Measurements from ENCODE around the gene ST6GAL1.
A peak's percentile ranks its signal among the peaks of the same experiment; 100 is the strongest.

ST6GAL1 gene

GRCh38 chr3:186993210-186993782 is 63.0 kb downstream of the ST6GAL1 start:
- WGBS (ENCODE audit: insufficient coverage): 100% methylated on average over 5 of the region's 7 CpGs
- H3K4me3 ChIP-seq (ENCODE audit: control insufficient read depth in 1 of 7, extremely low read depth in 1 of 7, insufficient read depth in 4 of 7, low read depth in 2 of 7, low read length in 6 of 7): no peak overlapping the region
- DNase-seq: no peak
- peaks cover 3 to 21% (median 6%) of the 10 kb centered on the region in 4 experiments for H3K4me1 ChIP-seq (ENCODE audit: control extremely low read depth in 1 of 4, control insufficient read depth in 4 of 4, insufficient read depth in 4 of 4, low read length in 3 of 4)
- peaks cover 11 to 32% (median 16%) of the 10 kb centered on the region in 4 experiments for H3K36me3 ChIP-seq (ENCODE audit: control insufficient read depth in 4 of 4, insufficient read depth in 4 of 4, low read length in 3 of 4)
- no peaks in the 10 kb centered on the region for H3K27me3 ChIP-seq (replicated peaks in 2 of 5; ENCODE audit: control insufficient read depth in 4 of 5, insufficient read depth in 5 of 5, low read length in 4 of 5)
- peaks cover 0 to 3% (median 0%) of the 10 kb centered on the region in 5 experiments for H3K9me3 ChIP-seq (ENCODE audit: control extremely low read depth in 1 of 5, control insufficient read depth in 4 of 5, insufficient read depth in 2 of 5, low read depth in 1 of 5, low read length in 4 of 5)
- H3K27ac ChIP-seq (ENCODE audit: insufficient read depth in 1 of 2, low read depth in 1 of 2, low read length in 2 of 2, poor library complexity in 1 of 2, severe bottlenecking in 2 of 2): no peak overlapping the region
- POLR2A ChIA-PET: no interaction called here
- CTCF ChIA-PET: interaction anchor here (0.6 to 1.4 kb wide), 3 partner anchors 12 to 62 kb away, joined by 4 read pairs; partner anchors contain the start of gene ST6GAL1

- H3K36me3 ChIP-seq (ENCODE audit: control insufficient read depth in 4 of 4, insufficient read depth in 4 of 4, low read length in 3 of 4): peaks cover 11 to 37% (median 16%) of the 10 kb centered on the region in 4 experiments
- ChIA-PET POLR2A (no interaction called here), CTCF (interaction anchor here (1.3 to 1.4 kb wide), 2 partner anchors 13 to 63 kb away, joined by 4 read pairs; partner anchors contain the start of gene ST6GAL1)
- no peak for DNase-seq
- peaks cover 3 to 21% (median 6%) of the 10 kb centered on the region in 4 experiments for H3K4me1 ChIP-seq (ENCODE audit: control extremely low read depth in 1 of 4, control insufficient read depth in 4 of 4, insufficient read depth in 4 of 4, low read length in 3 of 4)
- peaks cover 0 to 3% (median 0%) of the 10 kb centered on the region in 5 experiments for H3K9me3 ChIP-seq (ENCODE audit: control extremely low read depth in 1 of 5, control insufficient read depth in 4 of 5, insufficient read depth in 2 of 5, low read depth in 1 of 5, low read length in 4 of 5)
- H3K27me3 ChIP-seq (replicated peaks in 2 of 5; ENCODE audit: control insufficient read depth in 4 of 5, insufficient read depth in 5 of 5, low read length in 4 of 5): no peaks in the 10 kb centered on the region
- WGBS (ENCODE audit: insufficient coverage): 90% methylated on average over 4 of the region's 11 CpGs
- no peak overlapping the region for H3K4me3 ChIP-seq (ENCODE audit: control insufficient read depth in 1 of 7, extremely low read depth in 1 of 7, insufficient read depth in 4 of 7, low read depth in 2 of 7, low read length in 6 of 7)
- H3K27ac ChIP-seq (ENCODE audit: insufficient read depth in 1 of 2, low read depth in 1 of 2, low read length in 2 of 2, poor library complexity in 1 of 2, severe bottlenecking in 2 of 2): no peak overlapping the region
These were observed 64.0 kb downstream of the ST6GAL1 start for GRCh38 chr3:186994000-186994955.

GRCh38 chr3:186996356-186996755 is 66.0 kb downstream of the ST6GAL1 start:
- H3K36me3 ChIP-seq (ENCODE audit: control insufficient read depth in 4 of 4, insufficient read depth in 4 of 4, low read length in 3 of 4): peaks cover 10 to 28% (median 14%) of the 10 kb centered on the region in 4 experiments
- peaks cover 3 to 21% (median 6%) of the 10 kb centered on the region in 4 experiments for H3K4me1 ChIP-seq (ENCODE audit: control extremely low read depth in 1 of 4, control insufficient read depth in 4 of 4, insufficient read depth in 4 of 4, low read length in 3 of 4)
- ChIA-PET POLR2A (no interaction called here), CTCF (no interaction called here)
- no peaks in the 10 kb centered on the region for H3K27me3 ChIP-seq (replicated peaks in 2 of 5; ENCODE audit: control insufficient read depth in 4 of 5, insufficient read depth in 5 of 5, low read length in 4 of 5)
- WGBS (ENCODE audit: insufficient coverage): 98% methylated on average over 6 of the region's 6 CpGs
- H3K27ac ChIP-seq (ENCODE audit: insufficient read depth in 1 of 2, low read depth in 1 of 2, low read length in 2 of 2, poor library complexity in 1 of 2, severe bottlenecking in 2 of 2): no peak overlapping the region
- no peak for DNase-seq
- peaks cover 0 to 3% (median 0%) of the 10 kb centered on the region in 5 experiments for H3K9me3 ChIP-seq (ENCODE audit: control extremely low read depth in 1 of 5, control insufficient read depth in 4 of 5, insufficient read depth in 2 of 5, low read depth in 1 of 5, low read length in 4 of 5)
- peak overlapping the region in 1 of 7 experiments; percentile 23 for H3K4me3 ChIP-seq (ENCODE audit: control insufficient read depth in 1 of 7, extremely low read depth in 1 of 7, insufficient read depth in 4 of 7, low read depth in 2 of 7, low read length in 6 of 7)

GRCh38 chr3:186997061-186997460 is 66.7 kb downstream of the ST6GAL1 start:
- H3K4me3 ChIP-seq (ENCODE audit: control insufficient read depth in 1 of 7, extremely low read depth in 1 of 7, insufficient read depth in 4 of 7, low read depth in 2 of 7, low read length in 6 of 7): no peak overlapping the region
- ChIA-PET CTCF (no interaction called here), POLR2A (no interaction called here)
- WGBS (ENCODE audit: insufficient coverage): 90% methylated on average over 3 of the region's 3 CpGs
- DNase-seq: no peak
- peaks cover 0 to 2% (median 0%) of the 10 kb centered on the region in 5 experiments for H3K9me3 ChIP-seq (ENCODE audit: control extremely low read depth in 1 of 5, control insufficient read depth in 4 of 5, insufficient read depth in 2 of 5, low read depth in 1 of 5, low read length in 4 of 5)
- H3K4me1 ChIP-seq (ENCODE audit: control extremely low read depth in 1 of 4, control insufficient read depth in 4 of 4, insufficient read depth in 4 of 4, low read length in 3 of 4): peaks cover 2 to 15% (median 5%) of the 10 kb centered on the region in 4 experiments
- H3K27me3 ChIP-seq (replicated peaks in 2 of 5; ENCODE audit: control insufficient read depth in 4 of 5, insufficient read depth in 5 of 5, low read length in 4 of 5): no peaks in the 10 kb centered on the region
- peak overlapping the region in 1 of 2 experiments; percentile 43 for H3K27ac ChIP-seq (ENCODE audit: insufficient read depth in 1 of 2, low read depth in 1 of 2, low read length in 2 of 2, poor library complexity in 1 of 2, severe bottlenecking in 2 of 2)
- peaks cover 8 to 24% (median 12%) of the 10 kb centered on the region in 4 experiments for H3K36me3 ChIP-seq (ENCODE audit: control insufficient read depth in 4 of 4, insufficient read depth in 4 of 4, low read length in 3 of 4)

GRCh38 chr3:186997473-186997939 is 67.2 kb downstream of the ST6GAL1 start:
- ChIA-PET POLR2A (no interaction called here), CTCF (no interaction called here)
- WGBS (ENCODE audit: insufficient coverage): 98% methylated on average over 10 of the region's 10 CpGs
- peaks cover 8 to 29% (median 13%) of the 10 kb centered on the region in 4 experiments for H3K36me3 ChIP-seq (ENCODE audit: control insufficient read depth in 4 of 4, insufficient read depth in 4 of 4, low read length in 3 of 4)
- no peak overlapping the region for H3K4me3 ChIP-seq (ENCODE audit: control insufficient read depth in 1 of 7, extremely low read depth in 1 of 7, insufficient read depth in 4 of 7, low read depth in 2 of 7, low read length in 6 of 7)
- peaks cover 2 to 15% (median 5%) of the 10 kb centered on the region in 4 experiments for H3K4me1 ChIP-seq (ENCODE audit: control extremely low read depth in 1 of 4, control insufficient read depth in 4 of 4, insufficient read depth in 4 of 4, low read length in 3 of 4)
- no peaks in the 10 kb centered on the region for H3K27me3 ChIP-seq (replicated peaks in 2 of 5; ENCODE audit: control insufficient read depth in 4 of 5, insufficient read depth in 5 of 5, low read length in 4 of 5)
- DNase-seq: no peak
- no peaks in the 10 kb centered on the region for H3K9me3 ChIP-seq (ENCODE audit: control extremely low read depth in 1 of 5, control insufficient read depth in 4 of 5, insufficient read depth in 2 of 5, low read depth in 1 of 5, low read length in 4 of 5)
- H3K27ac ChIP-seq (ENCODE audit: insufficient read depth in 1 of 2, low read depth in 1 of 2, low read length in 2 of 2, poor library complexity in 1 of 2, severe bottlenecking in 2 of 2): peak overlapping the region in 1 of 2 experiments; percentile 43

GRCh38 chr3:186998937-186999368 is 68.6 kb downstream of the ST6GAL1 start:
- peaks cover 8 to 33% (median 16%) of the 10 kb centered on the region in 4 experiments for H3K36me3 ChIP-seq (ENCODE audit: control insufficient read depth in 4 of 4, insufficient read depth in 4 of 4, low read length in 3 of 4)
- CTCF ChIA-PET: no interaction called here
- POLR2A ChIA-PET: no interaction called here
- 98% methylated on average over 7 of the region's 9 CpGs for WGBS (ENCODE audit: insufficient coverage)
- no peak overlapping the region for H3K27ac ChIP-seq (ENCODE audit: insufficient read depth in 1 of 2, low read depth in 1 of 2, low read length in 2 of 2, poor library complexity in 1 of 2, severe bottlenecking in 2 of 2)
- H3K27me3 ChIP-seq (replicated peaks in 2 of 5; ENCODE audit: control insufficient read depth in 4 of 5, insufficient read depth in 5 of 5, low read length in 4 of 5): no peaks in the 10 kb centered on the region
- H3K4me3 ChIP-seq (ENCODE audit: control insufficient read depth in 1 of 7, extremely low read depth in 1 of 7, insufficient read depth in 4 of 7, low read depth in 2 of 7, low read length in 6 of 7): no peak overlapping the region
- DNase-seq: no peak
- peaks cover 2 to 15% (median 5%) of the 10 kb centered on the region in 4 experiments for H3K4me1 ChIP-seq (ENCODE audit: control extremely low read depth in 1 of 4, control insufficient read depth in 4 of 4, insufficient read depth in 4 of 4, low read length in 3 of 4)
- H3K9me3 ChIP-seq (ENCODE audit: control extremely low read depth in 1 of 5, control insufficient read depth in 4 of 5, insufficient read depth in 2 of 5, low read depth in 1 of 5, low read length in 4 of 5): peaks cover 0 to 3% (median 0%) of the 10 kb centered on the region in 5 experiments

All from common myeloid progenitor, CD34-positive (primary cell).